Brain microvascular endothelial cell (primary cell): Measurements from ENCODE around the gene THUMPD3.
A peak's percentile ranks its signal among the peaks of the same experiment; 100 is the strongest.

ENCODE experiments used
- DNase-seq: peaks from one replicate; pipeline ENCODE4 v3.0.0-alpha.2; 2020
- H3K27ac ChIP-seq: fragments of 250-450 bp; sonication (Bioruptor Pico); 2 replicates; pipeline ENCODE4 v1.5.1; 2020; ENCODE audit warnings: mild to moderate bottlenecking, moderate library complexity
- H3K27me3 ChIP-seq: fragments of 250-450 bp; sonication (Bioruptor Pico); replicated peaks from 2 replicates; pipeline ENCODE4 v1.5.1; 2020; ENCODE audit warnings: mild to moderate bottlenecking
- H3K36me3 ChIP-seq: fragments of 250-450 bp; sonication (Bioruptor Pico); replicated peaks from 2 replicates; pipeline ENCODE4 v1.5.1; 2020; ENCODE audit warnings: mild to moderate bottlenecking
- H3K4me3 ChIP-seq: 2 replicates; pipeline ENCODE4 v1.5.1; 2011; ENCODE audit warnings: low read depth, mild to moderate bottlenecking, control low read depth, low read length, moderate library complexity
- CTCF ChIP-seq: IDR thresholded peaks from 2 replicates; pipeline ENCODE4 v1.5.1; 2011; ENCODE audit warnings: low read depth, mild to moderate bottlenecking, moderate library complexity, low read length, control low read depth, inconsistent platforms; ENCODE audit errors: missing control alignments
- in situ Hi-C: cut with HindIII; loops from 2 replicates; pipeline ENCODE4 v1.10.0; 2017; ENCODE audit warnings: low sequenced_read_pairs, low pct_ligation_motif_present

THUMPD3 gene

GRCh38 chr3:9388562-9389272 is 25.9 kb downstream of the THUMPD3 start:
- Histone ChIP-seq H3K4me3 (no peak overlapping the region), H3K36me3 (peaks cover 77% of the 10 kb centered on the region), H3K27ac (no peak overlapping the region), H3K27me3 (no peaks in the 10 kb centered on the region)
- no peak for TF ChIP-seq CTCF
- no peak for DNase-seq
- in situ Hi-C loops: no loop called here

- H3K4me3 ChIP-seq: no peak overlapping the region
- H3K36me3 ChIP-seq: peaks cover 77% of the 10 kb centered on the region
- H3K27me3 ChIP-seq: no peaks in the 10 kb centered on the region
- no peak overlapping the region for H3K27ac ChIP-seq
- in situ Hi-C loops: no loop called here
- TF ChIP-seq CTCF: no peak
- DNase-seq: no peak
Measured at GRCh38 chr3:9390265-9390888, 27.5 kb downstream of the THUMPD3 start.

GRCh38 chr3:9392041-9392440 is 29.2 kb downstream of the THUMPD3 start:
- Histone ChIP-seq H3K4me3 (no peak overlapping the region), H3K27ac (no peak overlapping the region), H3K27me3 (no peaks in the 10 kb centered on the region), H3K36me3 (peaks cover 62% of the 10 kb centered on the region)
- in situ Hi-C loops: no loop called here
- TF ChIP-seq CTCF: no peak
- DNase-seq: no peak

- TF ChIP-seq CTCF: no peak
- peaks cover 30% of the 10 kb centered on the region for H3K36me3 ChIP-seq
- in situ Hi-C loops: no loop called here
Measured at GRCh38 chr3:9395570-9396300, 32.9 kb downstream of the THUMPD3 start.

GRCh38 chr3:9396301-9396631 is 33.4 kb downstream of the THUMPD3 start:
- TF ChIP-seq CTCF: no peak
- H3K36me3 ChIP-seq: peaks cover 24% of the 10 kb centered on the region
- in situ Hi-C loops: no loop called here
- H3K27me3 ChIP-seq: no peaks in the 10 kb centered on the region
- peak overlapping the region; percentile 83 for H3K4me3 ChIP-seq
- DNase-seq: peak; percentile 97
- H3K27ac ChIP-seq: peak overlapping the region; percentile 97

More at GRCh38 chr3:9395570-9396300, 32.9 kb downstream of the THUMPD3 start:
- peak overlapping the region; percentile 83 for H3K4me3 ChIP-seq
- no peak for DNase-seq
- H3K27me3 ChIP-seq: no peaks in the 10 kb centered on the region
- peak overlapping the region; percentile 97 for H3K27ac ChIP-seq
